HG02970 (cell line): ENCODE results near the gene PLPPR5.
"Not testable (repeated sequence)": the region's sequence is repeated elsewhere in the genome, so short reads cannot be mapped to it uniquely, and the experiment has no call there.

Experiments
- ATAC-seq: cut with Tn5 transposase; IDR thresholded peaks from one replicate; pipeline ENCODE4 v1.9.1; 2021; ENCODE audit warnings: mild to moderate bottlenecking, moderate library complexity, moderate number of reproducible peaks; ENCODE audit not compliant: unreplicated experiment, low FRiP score

The PLPPR5 gene, protein sequence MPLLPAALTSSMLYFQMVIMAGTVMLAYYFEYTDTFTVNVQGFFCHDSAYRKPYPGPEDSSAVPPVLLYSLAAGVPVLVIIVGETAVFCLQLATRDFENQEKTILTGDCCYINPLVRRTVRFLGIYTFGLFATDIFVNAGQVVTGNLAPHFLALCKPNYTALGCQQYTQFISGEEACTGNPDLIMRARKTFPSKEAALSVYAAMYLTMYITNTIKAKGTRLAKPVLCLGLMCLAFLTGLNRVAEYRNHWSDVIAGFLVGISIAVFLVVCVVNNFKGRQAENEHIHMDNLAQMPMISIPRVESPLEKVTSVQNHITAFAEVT

DNA sequence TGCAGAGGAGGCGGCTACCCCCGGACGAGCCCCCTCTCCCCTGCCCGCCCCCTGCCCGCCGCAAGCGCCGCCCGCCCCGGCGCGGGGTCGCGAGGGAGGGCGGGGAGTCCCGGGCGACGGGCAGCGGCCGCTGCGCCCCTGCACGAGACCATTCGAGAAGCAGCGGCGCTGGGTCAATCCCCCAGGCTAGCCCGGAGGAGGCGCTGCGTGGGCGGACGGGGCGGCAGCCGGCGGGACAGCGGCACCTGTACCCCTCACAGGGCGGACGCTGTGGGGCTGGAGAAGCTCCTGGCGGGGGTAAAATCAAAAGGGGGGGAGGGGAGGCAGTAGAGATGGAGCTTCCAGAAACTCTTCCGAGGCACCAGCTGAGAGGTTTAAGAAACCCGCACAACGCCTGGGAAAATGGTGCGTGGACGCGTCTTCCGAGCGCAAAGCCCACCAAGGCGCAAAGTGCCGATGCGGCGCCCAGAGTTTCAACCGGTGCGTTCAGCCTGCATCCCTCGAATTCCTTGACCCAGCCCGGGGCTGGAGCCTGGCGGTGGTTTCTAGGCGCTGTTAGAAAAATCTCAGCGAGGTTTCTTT, at the start of gene PLPPR5:
TSS of gene PLPPR5 (minus strand) at position 1 of the 582 bp plus-strand sequence. CDS start 190 bp downstream, outside the sequence.
- no peak for ATAC-seq

- no peak for ATAC-seq
Measured at GRCh38 chr1:99051611-99052283, 47.1 kb upstream of the PLPPR5 start.

GRCh38 chr1:99049745-99050144, 45.1 kb upstream of the PLPPR5 start:
- ATAC-seq = no peak

DNA sequence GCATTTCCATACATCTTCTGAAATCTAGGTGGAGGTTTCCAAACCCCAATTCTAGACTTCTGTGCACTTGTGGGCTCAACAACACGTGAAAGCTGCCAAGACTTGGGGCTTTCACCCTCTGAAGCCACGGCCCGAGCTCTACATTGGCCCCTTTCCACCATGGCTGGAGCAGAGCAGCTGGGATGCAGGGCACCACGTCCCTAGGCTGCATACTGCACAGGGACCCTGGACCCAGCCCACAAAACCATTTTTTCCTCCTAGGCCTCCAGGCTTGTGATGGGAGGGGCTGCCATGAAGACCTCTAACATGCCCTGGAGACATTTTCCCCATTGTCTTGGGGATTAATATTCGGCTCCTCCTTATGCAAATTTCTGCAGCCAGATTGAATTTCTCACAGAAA, 32.1 kb upstream of the PLPPR5 start:
- ATAC-seq = not testable (repeated sequence)

GRCh38 chr1:99018313-99018712, 13.7 kb upstream of the PLPPR5 start:
- ATAC-seq = no peak

DNA sequence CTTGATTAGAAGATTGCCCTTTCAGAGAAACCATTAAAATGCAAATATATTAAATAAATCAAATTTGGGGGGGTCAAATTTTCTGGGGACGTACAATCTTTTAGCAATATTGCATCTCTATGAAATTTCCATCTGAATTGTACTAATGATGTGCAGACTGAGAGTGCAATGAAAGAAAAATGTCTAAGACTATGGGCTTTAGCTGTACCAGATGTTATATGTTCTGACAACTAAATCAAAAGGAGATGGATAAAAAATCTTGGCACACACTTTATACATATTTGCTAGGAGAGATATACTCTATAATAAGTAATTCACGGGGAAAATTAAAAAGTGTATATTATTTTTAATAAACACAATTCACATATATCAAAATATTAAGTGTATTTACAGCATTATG, 13.0 kb upstream of the PLPPR5 start:
- no peak for ATAC-seq

DNA sequence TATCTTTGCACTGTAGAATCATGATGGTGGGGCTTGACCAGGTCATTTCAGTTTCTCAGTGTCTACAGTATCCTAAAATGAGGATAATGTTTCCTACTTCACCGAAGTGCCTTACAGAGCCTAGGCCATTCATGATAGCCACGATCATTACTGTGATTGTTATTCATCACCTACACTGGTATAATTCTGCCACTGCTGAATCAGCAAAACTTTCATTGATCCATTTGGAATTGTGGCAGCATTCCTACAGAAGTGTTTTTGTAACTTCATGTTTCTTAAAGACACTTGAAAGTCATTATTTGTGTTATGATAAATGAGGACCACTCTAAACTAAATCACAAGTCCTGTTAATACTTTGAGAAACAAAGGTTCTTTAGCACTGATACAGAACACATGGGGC, 6.0 kb upstream of the PLPPR5 start:
- no peak for ATAC-seq

GRCh38 chr1:99007366-99007765, 2.7 kb upstream of the PLPPR5 start:
- no peak for ATAC-seq

- no peak for ATAC-seq
Measured at GRCh38 chr1:99005537-99005942, 879 bp upstream of the PLPPR5 start.

DNA sequence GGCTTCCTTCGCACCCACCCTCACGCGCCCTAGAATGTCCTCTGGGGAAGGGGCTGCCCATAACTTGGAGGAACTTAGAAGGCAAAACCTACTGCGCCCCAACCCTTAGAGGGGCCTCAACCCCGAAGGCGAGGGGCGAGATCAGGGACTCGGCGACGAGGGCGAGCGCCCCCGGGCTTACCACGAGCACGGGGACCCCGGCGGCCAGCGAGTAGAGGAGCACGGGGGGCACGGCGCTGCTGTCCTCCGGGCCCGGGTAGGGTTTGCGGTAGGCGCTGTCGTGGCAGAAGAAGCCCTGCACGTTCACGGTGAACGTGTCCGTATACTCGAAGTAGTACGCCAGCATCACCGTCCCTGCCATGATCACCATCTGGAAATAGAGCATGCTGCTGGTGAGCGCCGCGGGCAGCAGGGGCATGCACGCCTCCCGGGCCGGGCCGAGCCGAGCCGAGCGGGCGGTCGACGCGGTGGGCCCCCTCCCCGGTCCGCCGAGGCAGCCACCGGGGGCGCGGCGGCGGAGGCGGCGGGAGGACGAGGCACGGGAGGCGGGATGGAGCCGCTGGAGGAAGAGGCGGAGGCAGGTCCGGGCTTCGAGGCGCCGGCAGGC, 304 bp downstream of the PLPPR5 start:
- ATAC-seq = no peak

GRCh38 chr1:99003581-99004253, 944 bp downstream of the PLPPR5 start:
- ATAC-seq = no peak

GRCh38 chr1:98992844-98993243, 11.8 kb downstream of the PLPPR5 start:
- no peak for ATAC-seq

- ATAC-seq = no peak
Measured at GRCh38 chr1:98991127-98992012, 13.3 kb downstream of the PLPPR5 start.

- ATAC-seq = no peak
Measured at GRCh38 chr1:98989556-98989907, 15.1 kb downstream of the PLPPR5 start.

GRCh38 chr1:98988904-98989555, 15.6 kb downstream of the PLPPR5 start:
- ATAC-seq = no peak

DNA sequence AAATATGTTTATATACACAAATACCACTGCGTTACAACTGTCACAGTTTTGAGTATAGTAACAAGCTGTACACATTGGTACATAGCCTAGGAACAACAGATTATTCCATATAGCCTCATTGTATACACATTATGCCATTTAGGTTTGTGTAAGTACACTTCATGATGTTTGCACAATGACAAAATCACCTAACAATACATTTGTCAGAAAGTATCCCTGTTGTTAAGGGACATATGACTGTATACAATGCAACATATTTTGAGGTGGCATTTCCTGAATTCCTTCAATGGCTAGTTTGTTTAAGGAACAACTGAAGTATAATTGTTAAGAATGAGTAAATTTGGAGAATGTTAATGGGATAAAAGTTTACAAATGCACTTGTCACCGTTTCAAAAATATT, 19.0 kb downstream of the PLPPR5 start:
- ATAC-seq = no peak

GRCh38 chr1:98981917-98982513, 22.6 kb downstream of the PLPPR5 start:
- ATAC-seq = no peak

DNA sequence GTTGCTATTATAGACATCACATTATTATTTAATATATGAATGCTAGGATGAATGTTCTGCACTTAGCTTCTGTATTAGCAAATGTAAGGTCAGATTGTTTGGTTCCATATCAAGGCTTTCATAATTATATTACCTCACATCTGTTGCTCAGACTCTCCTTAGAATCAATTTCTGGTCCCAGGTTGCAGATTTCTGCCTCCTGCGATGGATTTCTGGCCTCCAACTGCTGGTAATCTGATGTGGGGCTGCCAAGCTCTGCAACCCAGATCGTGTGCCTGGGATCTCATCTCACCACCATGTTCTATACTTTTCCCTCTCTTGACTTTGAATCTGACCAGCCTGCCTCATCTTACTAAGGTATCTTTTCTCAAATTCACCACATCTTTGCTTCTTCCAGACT, 25.2 kb downstream of the PLPPR5 start:
- ATAC-seq = no peak

- ATAC-seq = no peak
Measured at GRCh38 chr1:98975810-98976209, 28.9 kb downstream of the PLPPR5 start.
